ENCODE measurements around the gene CCDC18. TPM values are rescaled to one million over a fixed set of nuclear protein-coding genes. Genes with fewer than 3 reads are reported as not detected.

The CCDC18 gene
- total RNA-seq, 2 donors from 2014 or later, result 5.0 to 6.9 TPM

DNA sequence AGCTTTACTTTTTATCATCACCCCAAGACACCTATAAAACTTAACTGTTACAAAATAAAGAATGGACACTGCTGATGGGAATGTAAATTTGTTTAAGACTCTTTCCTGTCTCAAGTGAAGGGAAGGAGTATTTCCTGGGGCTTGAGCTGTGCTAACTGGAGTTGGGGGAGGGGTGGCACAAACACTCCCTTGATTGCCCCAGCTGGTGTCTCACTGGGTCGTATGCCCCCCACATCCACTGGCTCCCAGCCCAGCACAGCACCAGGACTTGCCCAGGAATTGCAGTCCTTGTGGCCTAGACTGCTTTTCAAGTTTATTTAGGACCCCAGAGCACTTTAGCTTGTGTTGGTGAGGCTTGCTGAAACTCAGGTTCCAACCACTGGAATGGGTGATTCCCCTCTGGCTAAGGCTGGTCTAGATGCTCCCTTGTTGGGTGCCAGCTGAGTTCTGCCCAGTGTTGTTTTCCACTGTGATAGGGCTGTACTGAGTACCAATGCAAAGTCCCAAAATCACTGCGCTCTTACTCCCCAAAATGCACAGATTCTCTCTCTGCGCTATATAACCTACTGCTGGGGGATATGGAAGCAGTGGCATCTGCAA, 116.1 kb downstream of the CCDC18 start:
- H3K27me3 ChIP-seq, result no peaks in the 10 kb centered on the region
- TF ChIP-seq, protein P1, sequence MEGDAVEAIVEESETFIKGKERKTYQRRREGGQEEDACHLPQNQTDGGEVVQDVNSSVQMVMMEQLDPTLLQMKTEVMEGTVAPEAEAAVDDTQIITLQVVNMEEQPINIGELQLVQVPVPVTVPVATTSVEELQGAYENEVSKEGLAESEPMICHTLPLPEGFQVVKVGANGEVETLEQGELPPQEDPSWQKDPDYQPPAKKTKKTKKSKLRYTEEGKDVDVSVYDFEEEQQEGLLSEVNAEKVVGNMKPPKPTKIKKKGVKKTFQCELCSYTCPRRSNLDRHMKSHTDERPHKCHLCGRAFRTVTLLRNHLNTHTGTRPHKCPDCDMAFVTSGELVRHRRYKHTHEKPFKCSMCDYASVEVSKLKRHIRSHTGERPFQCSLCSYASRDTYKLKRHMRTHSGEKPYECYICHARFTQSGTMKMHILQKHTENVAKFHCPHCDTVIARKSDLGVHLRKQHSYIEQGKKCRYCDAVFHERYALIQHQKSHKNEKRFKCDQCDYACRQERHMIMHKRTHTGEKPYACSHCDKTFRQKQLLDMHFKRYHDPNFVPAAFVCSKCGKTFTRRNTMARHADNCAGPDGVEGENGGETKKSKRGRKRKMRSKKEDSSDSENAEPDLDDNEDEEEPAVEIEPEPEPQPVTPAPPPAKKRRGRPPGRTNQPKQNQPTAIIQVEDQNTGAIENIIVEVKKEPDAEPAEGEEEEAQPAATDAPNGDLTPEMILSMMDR (IDR thresholded peaks at IDR 0.05), result no peak
- no peak overlapping the region for H3K4me3 ChIP-seq
- no peak overlapping the region for H3K27ac ChIP-seq
- H3K36me3 ChIP-seq, result no peaks in the 10 kb centered on the region
- no peak for DNase-seq (ENCODE audit: low spot score)
- no peaks in the 10 kb centered on the region for H3K9me3 ChIP-seq
- H3K4me1 ChIP-seq, result no peaks in the 10 kb centered on the region

DNA sequence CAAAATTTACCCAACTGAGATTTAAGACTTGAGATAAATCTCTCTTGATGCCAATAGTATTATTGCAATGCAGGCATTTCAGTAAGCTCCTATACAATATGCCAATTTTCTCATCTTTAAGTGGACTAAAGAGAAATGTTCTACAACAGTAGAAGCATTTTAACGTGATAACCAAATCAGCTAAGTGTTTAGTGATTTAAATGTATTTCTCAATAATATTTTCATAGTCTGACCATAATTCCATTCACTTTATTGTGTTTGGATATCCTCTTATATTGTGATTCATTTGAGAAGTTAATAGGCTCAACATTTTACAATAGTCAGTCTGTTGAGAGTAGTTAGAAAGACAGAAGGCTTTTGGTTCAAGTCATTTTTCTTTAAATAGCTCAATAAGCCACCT, 120.6 kb downstream of the CCDC18 start:
- Histone ChIP-seq H3K4me1 (no peaks in the 10 kb centered on the region), H3K27ac (no peak overlapping the region), H3K36me3 (no peaks in the 10 kb centered on the region), H3K4me3 (no peak overlapping the region), H3K27me3 (no peaks in the 10 kb centered on the region), H3K9me3 (no peaks in the 10 kb centered on the region)
- TF ChIP-seq, protein P1 (IDR thresholded peaks at IDR 0.05), result no peak
- no peak for DNase-seq (ENCODE audit: low spot score)

DNA sequence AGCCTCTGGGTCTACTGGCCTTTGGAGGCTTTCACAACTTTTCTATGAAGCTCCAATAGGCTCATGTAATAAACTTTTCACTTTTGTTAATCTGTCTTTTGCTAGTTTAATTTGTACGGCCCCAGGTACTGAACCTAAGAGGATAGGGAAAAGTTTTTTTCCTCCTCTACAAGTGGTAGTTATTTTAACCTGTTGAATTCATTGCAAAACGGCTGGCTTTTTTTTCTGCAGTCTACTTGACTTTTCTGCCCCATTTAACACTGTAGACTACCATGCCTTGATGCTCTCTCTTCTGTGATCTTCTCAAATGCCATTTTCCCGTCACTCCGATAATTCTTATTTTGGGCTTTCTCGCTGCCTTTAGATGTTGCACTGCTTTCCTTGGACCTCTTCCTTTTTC, 121.6 kb downstream of the CCDC18 start:
- no peak for DNase-seq (ENCODE audit: low spot score)
- Histone ChIP-seq H3K9me3 (no peaks in the 10 kb centered on the region), H3K27ac (no peak overlapping the region), H3K4me3 (no peak overlapping the region), H3K27me3 (no peaks in the 10 kb centered on the region), H3K4me1 (no peaks in the 10 kb centered on the region), H3K36me3 (no peaks in the 10 kb centered on the region)
- TF ChIP-seq, protein P1 (IDR thresholded peaks at IDR 0.05), result no peak

DNA sequence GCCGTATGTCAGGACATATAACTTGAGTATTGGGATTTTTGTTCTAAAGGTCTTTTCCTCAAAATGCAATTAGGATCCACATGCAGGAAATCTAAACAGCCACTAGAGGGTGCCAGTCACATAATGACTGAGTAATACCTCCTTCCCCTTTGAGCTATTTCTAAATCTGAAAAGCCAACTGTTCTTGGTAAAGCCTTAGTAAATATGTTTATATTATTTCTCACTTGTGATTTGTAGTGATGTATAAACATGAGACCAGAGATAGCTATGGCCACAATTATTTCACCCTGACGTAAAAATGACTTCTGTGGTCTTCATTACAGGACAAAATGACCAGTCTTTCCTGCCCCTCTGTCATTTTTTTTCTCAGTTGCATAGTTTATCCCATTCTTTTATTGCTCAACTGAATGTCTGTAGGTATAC, 124.2 kb downstream of the CCDC18 start:
- DNase-seq (ENCODE audit: low spot score), result no peak
- TF ChIP-seq, protein P1 (IDR thresholded peaks at IDR 0.05), result peak; percentile 75 to 90
- H3K4me3 ChIP-seq, result no peak overlapping the region
- H3K9me3 ChIP-seq, result no peaks in the 10 kb centered on the region
- H3K36me3 ChIP-seq, result no peaks in the 10 kb centered on the region
- H3K27ac ChIP-seq, result no peak overlapping the region
- no peaks in the 10 kb centered on the region for H3K4me1 ChIP-seq
- no peaks in the 10 kb centered on the region for H3K27me3 ChIP-seq

DNA sequence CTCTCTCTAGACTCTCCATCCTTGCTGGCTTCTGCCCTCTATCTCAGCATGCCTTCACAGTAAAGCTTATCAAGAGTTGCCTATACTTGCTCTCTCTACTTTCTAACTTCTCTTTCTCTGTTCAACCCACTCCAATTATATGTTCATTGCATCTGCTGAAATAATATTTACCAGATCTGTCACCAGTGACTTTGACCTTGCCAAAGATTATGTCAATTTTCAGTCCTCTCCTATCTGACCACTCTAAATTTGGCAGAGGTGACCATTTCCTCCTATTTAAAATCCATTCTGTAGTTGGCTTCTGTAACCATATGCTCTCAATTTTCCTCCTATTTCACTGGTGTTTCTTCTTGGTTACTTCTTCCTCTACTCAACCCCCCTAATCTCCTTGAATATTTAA, 126.4 kb downstream of the CCDC18 start:
- H3K36me3 ChIP-seq, result no peaks in the 10 kb centered on the region
- H3K4me1 ChIP-seq, result no peaks in the 10 kb centered on the region
- TF ChIP-seq, protein P1 (IDR thresholded peaks at IDR 0.05), result no peak
- H3K4me3 ChIP-seq, result no peak overlapping the region
- no peak for DNase-seq (ENCODE audit: low spot score)
- H3K27me3 ChIP-seq, result no peaks in the 10 kb centered on the region
- no peak overlapping the region for H3K27ac ChIP-seq
- H3K9me3 ChIP-seq, result no peaks in the 10 kb centered on the region

DNA sequence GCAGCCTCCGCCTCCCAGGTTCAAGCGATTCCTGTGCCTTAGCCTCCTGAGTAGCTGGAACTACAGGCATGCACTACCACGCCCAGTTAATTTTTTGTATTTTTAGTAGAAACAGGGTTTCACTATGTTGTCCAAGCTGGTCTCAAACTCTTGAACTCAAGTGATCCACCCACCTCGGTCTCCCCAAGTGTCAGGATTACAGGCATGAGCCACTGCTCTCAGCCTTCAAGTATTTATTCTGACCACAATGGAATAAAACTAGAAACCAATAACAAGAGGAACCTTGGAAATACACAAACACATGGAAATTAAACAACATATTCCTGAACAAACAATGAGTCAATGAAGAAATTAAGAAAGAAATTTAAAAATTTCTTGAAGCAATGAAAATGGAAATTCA, 132.5 kb downstream of the CCDC18 start:
- DNase-seq (ENCODE audit: low spot score), result no peak
- Histone ChIP-seq H3K4me1 (no peaks in the 10 kb centered on the region), H3K9me3 (no peaks in the 10 kb centered on the region), H3K27me3 (no peaks in the 10 kb centered on the region), H3K27ac (no peak overlapping the region), H3K4me3 (no peak overlapping the region), H3K36me3 (no peaks in the 10 kb centered on the region)
- TF ChIP-seq, protein P1 (IDR thresholded peaks at IDR 0.05), result no peak
